ENCODE measurements around the gene TPM4. TPM values are rescaled to one million over a fixed set of nuclear protein-coding genes. Genes with fewer than 3 reads are reported as not detected.

The TPM4 gene
- polyA plus RNA-seq, 1 donor from 2014 or later = 119 TPM

GRCh38 chr19:16042533-16043085 lies 33.7 kb upstream of the TPM4 start:
- H3K27ac ChIP-seq (ENCODE audit: low read length) = no peak overlapping the region
- H3K79me2 ChIP-seq (replicated peaks; ENCODE audit: insufficient read depth, low read length) = no peaks in the 10 kb centered on the region
- H3K9me2 ChIP-seq (ENCODE audit: insufficient read depth, low read length) = no peaks in the 10 kb centered on the region
- no peaks in the 10 kb centered on the region for H3F3A ChIP-seq (ENCODE audit: insufficient read depth, low read length, poor library complexity, severe bottlenecking)
- H3K36me3 ChIP-seq (ENCODE audit: insufficient read depth, low read length) = no peaks in the 10 kb centered on the region
- TF ChIP-seq TAF1 (IDR thresholded peaks at IDR 0.05; ENCODE audit: low read depth) (no peak), MXI1 (conservative IDR thresholded peaks at IDR 0.05; ENCODE audit: poor library complexity, severe bottlenecking) (no peak), EZH2 (IDR thresholded peaks at IDR 0.05; ENCODE audit: borderline replicate concordance, insufficient read depth, low read length, poor library complexity, severe bottlenecking) (no peak), RAD21 (conservative IDR thresholded peaks at IDR 0.05) (no peak), POLR2AphosphoS5 (IDR thresholded peaks at IDR 0.05) (no peak), REST (IDR thresholded peaks at IDR 0.05; ENCODE audit: borderline replicate concordance) (no peak), SMC3 (conservative IDR thresholded peaks at IDR 0.05; ENCODE audit: poor library complexity) (no peak), EP300 (conservative IDR thresholded peaks at IDR 0.05; ENCODE audit: poor library complexity, severe bottlenecking) (no peak), CTCF (IDR thresholded peaks at IDR 0.05; ENCODE audit: poor library complexity, severe bottlenecking) (no peak)
- no peaks in the 10 kb centered on the region for H4K20me1 ChIP-seq (ENCODE audit: insufficient read depth)
- H3K9me3 ChIP-seq (ENCODE audit: low read length) = no peaks in the 10 kb centered on the region
- H3K27me3 ChIP-seq (ENCODE audit: insufficient read depth, low read depth, low read length) = no peaks in the 10 kb centered on the region
- no peak overlapping the region for H3K4me2 ChIP-seq (ENCODE audit: low read length)
- H3K9ac ChIP-seq (ENCODE audit: low read length) = no peak overlapping the region
- no peak overlapping the region for H2AFZ ChIP-seq (ENCODE audit: low read depth, low read length)
- H3K4me3 ChIP-seq (ENCODE audit: low read length) = no peak overlapping the region

- H2AFZ ChIP-seq (ENCODE audit: low read depth, low read length) = no peak overlapping the region
- no peaks in the 10 kb centered on the region for H3K9me3 ChIP-seq (ENCODE audit: low read length)
- H3K79me2 ChIP-seq (replicated peaks; ENCODE audit: insufficient read depth, low read length) = no peaks in the 10 kb centered on the region
- TF ChIP-seq MXI1 (conservative IDR thresholded peaks at IDR 0.05; ENCODE audit: poor library complexity, severe bottlenecking) (no peak), EP300 (conservative IDR thresholded peaks at IDR 0.05; ENCODE audit: poor library complexity, severe bottlenecking) (no peak), EZH2 (IDR thresholded peaks at IDR 0.05; ENCODE audit: borderline replicate concordance, insufficient read depth, low read length, poor library complexity, severe bottlenecking) (no peak)
- no peak overlapping the region for H3K4me2 ChIP-seq (ENCODE audit: low read length)
- no peak overlapping the region for H3K27ac ChIP-seq (ENCODE audit: low read length)
- no peaks in the 10 kb centered on the region for H3K36me3 ChIP-seq (ENCODE audit: insufficient read depth, low read length)
- H3K27me3 ChIP-seq (ENCODE audit: insufficient read depth, low read depth, low read length) = no peaks in the 10 kb centered on the region
- no peak overlapping the region for H3K9ac ChIP-seq (ENCODE audit: low read length)
- no peaks in the 10 kb centered on the region for H3F3A ChIP-seq (ENCODE audit: insufficient read depth, low read length, poor library complexity, severe bottlenecking)
- no peaks in the 10 kb centered on the region for H4K20me1 ChIP-seq (ENCODE audit: insufficient read depth)
- H3K4me3 ChIP-seq (ENCODE audit: low read length) = no peak overlapping the region
- H3K9me2 ChIP-seq (ENCODE audit: insufficient read depth, low read length) = no peaks in the 10 kb centered on the region
These were observed 33.0 kb upstream of the TPM4 start for GRCh38 chr19:16043156-16043757.
